Right ventricle myocardium inferior (tissue), 1 donor: ENCODE measurements around the gene ANKS1B. TPM values are rescaled to one million over a fixed set of nuclear protein-coding genes. Genes with fewer than 3 reads are reported as not detected.
A peak's percentile ranks its signal among the peaks of the same experiment; 100 is the strongest.

Source experiments
- ATAC-seq: fragments of 200-7000 bp; cut with Tn5 transposase; one replicate; pipeline ENCODE4 v1.9.1; 2020; ENCODE audit warnings: mild to moderate bottlenecking, moderate library complexity
- DNase-seq: peaks from one replicate; pipeline ENCODE4 v3.0.0; 2021; ENCODE audit errors: missing footprints
- intact Hi-C: fragments of 100-400 bp; cut with DNase I; formaldehyde crosslinking; loops from one replicate; pipeline ENCODE4 v1.11.0; 2022
- total RNA-seq: library from RNA; stranded (reverse); fragmentation: NEBNext Ultra II Directional; extraction: Animal tissue kit (Norgen Biotek cat#: 25700); gene quantifications from one replicate; pipeline ENCODE4 v1.2.1, GENCODE V29; 2021
- donor health status: DM: no; HTN: yes; CAD: no; lungs with severe emphysema.

Gene ANKS1B
- total RNA-seq, 1 donor from 2014 or later = 2.3 TPM

GRCh38 chr12:99224237-99224636, 760.5 kb downstream of the ANKS1B start:
- ATAC-seq = no peak
- DNase-seq = no peak
- intact Hi-C loops = no loop called here

- ATAC-seq = no peak
- no peak for DNase-seq
- intact Hi-C loops = no loop called here
These were observed 761.2 kb downstream of the ANKS1B start for GRCh38 chr12:99223579-99223978.

DNA sequence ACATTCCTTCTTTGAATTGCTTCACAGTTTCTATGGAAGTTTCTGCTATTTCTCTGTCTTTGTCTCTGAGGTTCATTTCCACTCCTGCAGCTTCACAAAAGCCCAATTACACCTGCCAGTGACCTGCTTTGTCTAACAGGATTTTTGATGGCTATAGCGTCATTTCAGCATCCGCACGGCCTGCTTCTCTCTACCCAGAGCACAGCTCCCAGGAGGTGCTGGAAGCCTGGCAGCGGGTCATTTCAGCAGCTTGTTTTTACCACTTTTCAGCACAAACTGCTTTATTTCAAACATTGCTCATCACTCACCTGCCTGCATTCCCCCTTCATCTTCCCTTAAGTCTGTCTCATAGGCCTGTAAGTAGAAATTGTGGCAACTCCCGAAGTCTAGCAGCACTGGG, 771.7 kb downstream of the ANKS1B start:
- intact Hi-C loops = no loop called here
- ATAC-seq = no peak
- DNase-seq = no peak

- no peak for ATAC-seq
- no peak for DNase-seq
- intact Hi-C loops = no loop called here
These were observed 772.5 kb downstream of the ANKS1B start for GRCh38 chr12:99212275-99212674.

GRCh38 chr12:99205111-99205510, 779.6 kb downstream of the ANKS1B start:
- DNase-seq (no peak), ATAC-seq (no peak)

GRCh38 chr12:99201906-99202645, 782.7 kb downstream of the ANKS1B start:
- intact Hi-C loops = no loop called here
- no peak for ATAC-seq
- no peak for DNase-seq

More at GRCh38 chr12:99205111-99205510, 779.6 kb downstream of the ANKS1B start:
- intact Hi-C loops = no loop called here

GRCh38 chr12:99200711-99201384, 783.9 kb downstream of the ANKS1B start:
- DNase-seq (no peak), ATAC-seq (no peak)
- intact Hi-C loops = no loop called here

DNA sequence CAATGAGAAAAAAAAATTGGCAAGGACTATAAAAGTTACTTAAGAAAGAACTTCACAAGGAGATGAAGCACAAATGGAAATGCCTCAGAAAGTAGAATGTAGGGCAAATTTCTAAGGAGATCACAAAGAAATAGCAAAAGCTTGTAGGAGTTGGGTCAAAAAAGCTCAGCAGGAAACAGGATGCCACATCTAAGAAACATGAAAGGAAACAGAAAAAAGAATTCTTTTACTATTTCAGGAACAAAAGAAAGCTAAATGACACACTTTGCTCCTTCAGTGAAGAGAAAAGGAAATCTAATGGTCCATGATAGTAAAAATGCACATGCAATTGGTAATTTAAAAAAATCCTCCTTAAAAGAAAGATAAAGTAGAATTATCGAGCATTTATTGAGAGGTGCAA, 789.3 kb downstream of the ANKS1B start:
- DNase-seq = no peak
- intact Hi-C loops = no loop called here
- no peak for ATAC-seq

GRCh38 chr12:99192489-99192888, 792.2 kb downstream of the ANKS1B start:
- ATAC-seq = no peak
- DNase-seq = no peak
- intact Hi-C loops = no loop called here

DNA sequence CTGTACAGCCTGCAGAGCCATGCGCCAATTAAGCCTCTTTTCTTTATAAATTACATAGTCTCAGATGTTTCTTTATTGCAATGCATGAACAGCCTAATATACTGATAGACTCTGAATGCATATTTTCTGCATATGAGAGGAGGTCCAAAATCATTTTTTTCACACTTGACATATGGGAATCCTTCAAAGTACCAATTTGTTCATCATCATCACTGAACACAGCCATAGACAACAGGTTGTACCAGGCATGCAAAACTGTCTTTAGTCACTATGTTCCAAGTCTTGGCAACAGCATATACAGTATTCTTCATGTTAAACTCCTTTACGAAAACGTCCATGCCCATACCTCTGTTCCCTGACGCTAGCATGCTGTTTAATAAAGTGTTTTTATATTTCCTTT, 807.9 kb downstream of the ANKS1B start:
- ATAC-seq (no peak), DNase-seq (no peak)
- intact Hi-C loops = no loop called here

DNA sequence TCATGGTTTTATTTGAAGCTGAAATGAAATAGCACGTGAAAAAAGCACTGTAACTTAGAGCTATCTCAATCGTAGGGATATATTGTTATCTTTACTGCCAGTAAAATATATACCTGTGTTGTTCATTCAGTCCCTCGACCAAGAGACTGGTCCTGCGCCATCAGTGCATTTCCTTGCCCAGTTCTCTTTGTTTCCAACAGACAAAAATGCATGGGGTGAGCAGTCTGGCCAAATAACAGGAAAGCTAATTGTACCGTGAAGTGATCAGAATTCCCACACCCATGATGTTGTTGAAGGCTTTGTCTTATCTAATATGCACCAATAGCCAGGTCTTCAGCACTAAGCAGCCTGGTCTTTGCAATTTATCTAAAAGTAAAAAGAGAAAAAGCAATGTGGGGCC, 814.3 kb downstream of the ANKS1B start:
- intact Hi-C loops = no loop called here
- no peak for ATAC-seq
- no peak for DNase-seq

- ATAC-seq (no peak), DNase-seq (no peak)
- intact Hi-C loops = no loop called here
These were observed 814.7 kb downstream of the ANKS1B start for GRCh38 chr12:99170037-99170436.

- ATAC-seq (no peak), DNase-seq (no peak)
- intact Hi-C loops = no loop called here
These were observed 826.8 kb downstream of the ANKS1B start for GRCh38 chr12:99157946-99158345.

DNA sequence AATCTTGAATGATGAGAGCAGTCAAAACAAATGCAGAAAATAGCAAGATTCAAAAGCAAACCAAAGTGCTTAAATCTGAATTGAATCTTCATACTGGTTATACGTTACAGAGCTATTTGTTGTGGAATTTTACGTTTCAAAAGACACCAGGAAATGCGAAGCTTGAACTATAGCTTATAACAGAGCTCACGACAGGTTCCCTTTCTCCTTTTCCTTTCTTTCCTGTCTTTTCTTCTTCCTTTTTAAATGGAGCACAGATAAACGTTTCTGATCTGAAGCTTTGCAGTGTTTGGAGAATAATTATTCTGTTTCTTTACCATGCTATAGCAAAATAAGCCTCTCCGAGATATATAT, 829.8 kb downstream of the ANKS1B start:
- no peak for DNase-seq
- ATAC-seq = no peak
- intact Hi-C loops = no loop called here

DNA sequence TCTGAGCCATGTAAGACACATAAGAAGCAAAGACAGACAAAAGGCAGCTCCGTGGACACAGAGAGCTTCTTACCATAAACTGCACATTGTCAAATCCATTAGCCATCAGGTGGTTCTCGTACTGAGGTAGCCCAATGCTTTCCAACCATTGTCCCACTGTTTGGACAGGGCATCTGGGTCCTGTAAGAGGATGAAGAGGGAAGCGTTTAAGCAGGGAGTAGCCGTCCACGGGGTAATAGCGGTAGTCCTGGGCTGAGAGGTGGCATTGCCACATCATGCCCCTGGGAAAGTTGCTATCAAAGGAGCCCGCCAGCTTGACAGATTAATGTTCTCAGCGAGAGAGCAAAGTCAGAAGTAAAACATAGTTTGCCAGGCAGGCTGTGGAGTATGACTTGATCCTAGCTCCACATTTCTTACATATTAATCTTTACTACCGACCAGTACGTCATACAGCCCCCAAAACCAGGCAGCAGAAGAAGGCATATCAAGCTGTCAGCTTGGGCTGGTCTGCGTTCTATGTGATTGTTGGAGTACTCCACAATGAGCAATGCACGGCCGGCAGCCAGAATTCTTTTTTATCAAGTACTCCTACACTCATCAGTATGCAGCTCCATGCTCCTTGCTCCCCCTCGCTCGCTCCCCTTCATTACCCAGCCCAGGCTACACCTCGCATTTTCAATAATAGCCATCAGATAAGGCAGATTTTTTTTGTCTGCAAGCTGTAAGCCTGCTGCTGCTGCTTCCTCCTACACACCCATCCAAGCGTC, 830.3 kb downstream of the ANKS1B start:
- peak; percentile 34 for ATAC-seq
- peak; percentile 9 for DNase-seq
- intact Hi-C loops = no loop called here

GRCh38 chr12:99153293-99153692, 831.4 kb downstream of the ANKS1B start:
- intact Hi-C loops = no loop called here
- no peak for ATAC-seq
- DNase-seq = no peak

GRCh38 chr12:99152337-99152736, 832.4 kb downstream of the ANKS1B start:
- no peak for ATAC-seq
- no peak for DNase-seq
- intact Hi-C loops = no loop called here

- DNase-seq (no peak), ATAC-seq (no peak)
- intact Hi-C loops = no loop called here
These were observed 833.0 kb downstream of the ANKS1B start for GRCh38 chr12:99151744-99152143.

DNA sequence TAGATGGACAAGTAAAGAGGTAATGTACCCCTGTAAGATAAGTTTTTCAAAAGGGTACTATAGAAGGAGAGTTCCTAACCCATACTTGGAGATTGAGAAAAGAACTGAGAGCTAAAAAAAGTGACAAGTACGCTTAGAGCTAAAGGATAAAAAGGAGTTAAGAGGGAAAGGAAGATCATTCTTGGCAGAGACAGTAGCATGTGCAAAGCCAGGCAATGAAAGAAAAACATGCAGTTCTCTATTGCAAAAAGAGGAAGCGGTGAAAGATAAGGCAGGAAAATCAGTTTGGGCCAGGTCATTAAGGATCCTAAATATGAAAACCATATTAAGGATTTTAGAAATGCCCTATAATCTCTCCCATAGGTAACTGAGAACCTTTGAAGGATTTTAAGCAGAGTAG, 837.6 kb downstream of the ANKS1B start:
- intact Hi-C loops = no loop called here
- ATAC-seq = no peak
- no peak for DNase-seq

DNA sequence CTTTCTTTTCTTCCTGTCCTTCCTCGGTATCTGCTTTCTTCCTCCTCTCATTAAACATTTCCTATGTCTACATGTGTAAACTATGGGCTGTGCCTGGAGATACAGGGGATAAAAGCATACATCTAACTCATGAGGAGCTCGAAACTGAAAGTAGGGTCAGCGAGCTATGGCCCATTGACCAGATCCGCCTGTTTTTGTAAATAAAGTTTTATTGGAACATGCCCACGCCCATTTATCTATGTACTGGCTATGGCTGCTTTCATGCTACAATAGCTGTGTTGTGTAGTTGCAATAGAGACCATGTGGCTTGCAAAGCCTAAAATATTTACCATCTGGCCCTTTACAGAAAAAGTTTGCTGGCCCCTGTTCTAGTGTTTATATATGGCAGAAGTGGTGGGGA, 838.0 kb downstream of the ANKS1B start:
- DNase-seq (no peak), ATAC-seq (no peak)
- intact Hi-C loops = no loop called here
